Mesenchymal stem cell (in vitro differentiated cells and primary cell): Measurements from ENCODE around the gene SLC30A10.
"Not testable (repeated sequence)": the region's sequence is repeated elsewhere in the genome, so short reads cannot be mapped to it uniquely, and the experiment has no call there.

Source experiments
- DNase-seq: peaks from one replicate; pipeline ENCODE4 v3.0.0-alpha.2; 2013
- H2AFZ ChIP-seq: one replicate; pipeline ENCODE4 v1.6.1; 2013; ENCODE audit warnings: low read depth, mild to moderate bottlenecking, control low read depth, inconsistent platforms, low read length, moderate library complexity
- H2AK5ac ChIP-seq: 2 replicates; pipeline ENCODE4 v1.6.1; 2013; ENCODE audit warnings: low read length, moderate library complexity, mild to moderate bottlenecking, inconsistent platforms; ENCODE audit not compliant: severe bottlenecking
- H2BK120ac ChIP-seq: one replicate; pipeline ENCODE4 v1.6.1; 2013; ENCODE audit warnings: low read depth, mild to moderate bottlenecking, inconsistent platforms, low read length, moderate library complexity
- H2BK12ac ChIP-seq, 2 experiments: one replicate each; pipeline ENCODE4 v1.6.1; 2013; ENCODE audit warnings: inconsistent platforms in 2 of 2, low read length in 2 of 2, mild to moderate bottlenecking in 2 of 2, moderate library complexity in 2 of 2, control low read depth in 1 of 2
- H2BK15ac ChIP-seq: one replicate; pipeline ENCODE4 v1.6.1; 2013; ENCODE audit warnings: mild to moderate bottlenecking, low read depth, inconsistent platforms; ENCODE audit not compliant: poor library complexity, severe bottlenecking
- H2BK5ac ChIP-seq: 2 replicates; pipeline ENCODE4 v1.6.1; 2013; ENCODE audit warnings: low read depth, mild to moderate bottlenecking, low read length, control low read depth, inconsistent platforms; ENCODE audit not compliant: poor library complexity, severe bottlenecking
- H3K14ac ChIP-seq, 2 experiments: one replicate each; pipeline ENCODE4 v1.6.1; 2013; ENCODE audit warnings: inconsistent platforms in 2 of 2, low read length in 2 of 2, control low read depth in 1 of 2, mild to moderate bottlenecking in 1 of 2, moderate library complexity in 1 of 2
- H3K18ac ChIP-seq, 2 experiments: one replicate each; pipeline ENCODE4 v1.6.1; 2013; ENCODE audit warnings: inconsistent platforms in 2 of 2, low read length in 2 of 2, control low read depth in 1 of 2, low read depth in 1 of 2, mild to moderate bottlenecking in 1 of 2
- H3K23ac ChIP-seq, 2 experiments: one replicate each; pipeline ENCODE4 v1.6.1; 2013; ENCODE audit warnings: inconsistent platforms in 2 of 2, low read length in 2 of 2, mild to moderate bottlenecking in 2 of 2, moderate library complexity in 2 of 2, control low read depth in 1 of 2
- H3K27ac ChIP-seq: 2 replicates; pipeline ENCODE4 v1.5.1; 2013; ENCODE audit warnings: mild to moderate bottlenecking, moderate library complexity, low read length, control low read depth, inconsistent platforms; ENCODE audit not compliant: poor library complexity, severe bottlenecking
- H3K27me3 ChIP-seq, 2 experiments: 2 replicates each; pipeline versions ENCODE4 v1.6.1 to v1.7.0; 2013; ENCODE audit warnings: low read length in 2 of 2, mild to moderate bottlenecking in 2 of 2, moderate library complexity in 2 of 2, control low read depth in 1 of 2, inconsistent platforms in 1 of 2; ENCODE audit not compliant: control insufficient read depth in 1 of 2, insufficient read depth in 1 of 2
- H3K36me3 ChIP-seq, 2 experiments: 2 replicates each; pipeline versions ENCODE4 v1.6.1 to v1.7.0; 2013; ENCODE audit warnings: low read length in 2 of 2, control low read depth in 1 of 2, inconsistent platforms in 1 of 2, low read depth in 1 of 2, mild to moderate bottlenecking in 1 of 2; ENCODE audit not compliant: insufficient read depth in 2 of 2, control insufficient read depth in 1 of 2
- H3K4ac ChIP-seq, 2 experiments: one replicate each; pipeline ENCODE4 v1.6.1; 2013; ENCODE audit warnings: inconsistent platforms in 2 of 2, low read length in 2 of 2, mild to moderate bottlenecking in 2 of 2, moderate library complexity in 2 of 2, control low read depth in 1 of 2, low read depth in 1 of 2
- H3K4me1 ChIP-seq: 2 replicates; pipeline ENCODE4 v1.6.1; 2013; ENCODE audit warnings: low read depth, low read length, control low read depth; ENCODE audit not compliant: control insufficient read depth, insufficient read depth
- H3K4me2 ChIP-seq: 2 replicates; pipeline ENCODE4 v1.6.1; 2013; ENCODE audit warnings: low read length, mild to moderate bottlenecking, inconsistent platforms; ENCODE audit not compliant: poor library complexity, severe bottlenecking
- H3K4me3 ChIP-seq, 2 experiments: 2 replicates each; pipeline versions ENCODE4 v1.5.1 to v1.7.0; 2013; ENCODE audit warnings: low read length in 2 of 2, mild to moderate bottlenecking in 2 of 2, control low read depth in 1 of 2, low read depth in 1 of 2; ENCODE audit not compliant: insufficient read depth in 1 of 2
- H3K79me1 ChIP-seq: replicated peaks from 2 replicates; pipeline ENCODE4 v1.6.1; 2013; ENCODE audit warnings: mild to moderate bottlenecking, control low read depth, low read length, inconsistent platforms; ENCODE audit not compliant: poor library complexity, severe bottlenecking
- H3K9ac ChIP-seq: 2 replicates; pipeline ENCODE4 v1.7.0; 2013; ENCODE audit warnings: mild to moderate bottlenecking, low read length, moderate library complexity
- H3K9me3 ChIP-seq: 2 replicates; pipeline ENCODE4 v1.7.0; 2013; ENCODE audit warnings: mild to moderate bottlenecking, low read length; ENCODE audit not compliant: control insufficient read depth
- H4K8ac ChIP-seq: one replicate; pipeline ENCODE4 v1.6.1; 2013; ENCODE audit warnings: inconsistent platforms, mild to moderate bottlenecking, low read length, moderate library complexity
- H4K91ac ChIP-seq: one replicate; pipeline ENCODE4 v1.6.1; 2013; ENCODE audit warnings: mild to moderate bottlenecking, low read length, inconsistent platforms
- WGBS: methylation state at CpG from one replicate; pipeline ENCODE4 v1.1.7; 2013; ENCODE audit warnings: mixed read lengths; 5-methylcytosine and 5-hydroxymethylcytosine counted together

SLC30A10 gene

DNA sequence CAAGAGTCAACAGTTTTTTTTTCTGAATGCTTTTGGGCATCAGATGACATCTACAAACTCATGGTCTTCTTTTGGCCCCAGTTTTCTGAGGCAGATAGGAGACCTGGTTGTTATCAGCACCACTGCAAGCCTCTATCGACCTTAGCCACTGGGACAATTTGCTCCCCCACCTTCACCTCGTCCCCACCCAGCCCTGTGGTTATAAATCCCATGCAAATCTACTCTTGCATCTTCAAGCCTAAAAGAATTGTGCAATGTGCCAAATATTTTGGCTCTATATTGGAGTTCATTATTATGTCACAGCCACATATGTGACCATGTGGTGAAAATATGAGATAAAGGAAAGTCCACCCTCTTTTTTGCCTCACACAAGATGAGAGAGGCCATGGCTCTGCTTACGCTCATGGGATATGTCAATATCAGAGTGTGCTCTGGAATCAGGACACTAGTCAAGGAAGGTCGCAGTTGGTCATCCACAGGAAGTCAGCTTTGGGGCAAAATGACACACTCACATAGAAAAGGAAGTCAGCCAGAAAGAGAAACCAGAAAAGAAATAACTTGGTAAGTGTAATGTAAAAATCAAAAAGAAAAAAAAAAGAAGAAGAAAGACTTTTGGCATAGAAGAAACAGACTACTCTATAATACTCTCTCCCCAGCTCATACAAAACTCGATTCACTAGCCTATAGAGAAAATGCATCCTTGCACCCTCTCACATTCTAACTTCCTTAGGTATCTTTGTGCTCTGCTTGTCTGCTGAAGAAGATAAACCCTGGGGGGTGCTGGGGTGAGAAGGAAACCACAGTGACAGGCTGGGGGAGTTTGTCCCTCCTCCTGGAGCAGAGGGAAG is 21.2 kb downstream of the SLC30A10 start:
- no peaks in the 10 kb centered on the region for H3K36me3 ChIP-seq
- 80% methylated on average over 4 of the region's 5 CpGs for WGBS
- DNase-seq, result no peak
- H3K27ac ChIP-seq, result no peak overlapping the region
- no peak overlapping the region for H2AFZ ChIP-seq
- H2BK120ac ChIP-seq, result no peak overlapping the region
- no peak overlapping the region for H3K4ac ChIP-seq
- no peak overlapping the region for H3K23ac ChIP-seq
- no peak overlapping the region for H4K91ac ChIP-seq
- no peaks in the 10 kb centered on the region for H3K9me3 ChIP-seq
- H4K8ac ChIP-seq, result no peak overlapping the region
- H3K9ac ChIP-seq, result no peak overlapping the region
- no peak overlapping the region for H3K14ac ChIP-seq
- H2BK15ac ChIP-seq, result no peak overlapping the region
- no peak overlapping the region for H2BK5ac ChIP-seq
- H2BK12ac ChIP-seq, result no peak overlapping the region
- no peak overlapping the region for H3K4me2 ChIP-seq
- no peaks in the 10 kb centered on the region for H3K79me1 ChIP-seq
- no peak overlapping the region for H3K4me3 ChIP-seq
- H3K4me1 ChIP-seq, result no peaks in the 10 kb centered on the region
- H3K18ac ChIP-seq, result no peak overlapping the region
- H2AK5ac ChIP-seq, result no peak overlapping the region
- peaks cover 0 to 29% of the 10 kb centered on the region in 2 experiments for H3K27me3 ChIP-seq

DNA sequence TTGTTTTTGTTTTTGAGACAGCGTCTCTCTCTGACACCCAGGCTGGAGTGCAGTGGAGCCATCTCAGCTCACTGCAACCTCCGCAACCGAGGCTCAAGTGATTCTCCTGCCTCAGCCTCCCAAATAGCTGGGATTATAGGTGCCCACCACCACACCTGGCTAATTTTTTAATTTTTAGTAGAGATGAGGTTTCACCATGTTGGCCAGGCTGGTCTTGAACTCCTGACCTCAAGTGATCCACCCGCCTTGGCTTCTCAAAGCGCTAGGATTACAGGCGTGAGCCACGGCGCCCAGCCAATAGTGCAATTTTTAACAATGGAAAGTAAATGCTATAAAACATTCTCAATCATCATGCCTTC is 21.8 kb downstream of the SLC30A10 start:
- not testable (repeated sequence) for H2AK5ac ChIP-seq, H4K8ac ChIP-seq, H3K4me1 ChIP-seq, H3K18ac ChIP-seq, H3K9me3 ChIP-seq, H3K4me2 ChIP-seq, H4K91ac ChIP-seq, H2BK15ac ChIP-seq, H3K23ac ChIP-seq, DNase-seq, H3K36me3 ChIP-seq, H3K27ac ChIP-seq, H2AFZ ChIP-seq, H3K4ac ChIP-seq, H2BK12ac ChIP-seq, H3K79me1 ChIP-seq, H2BK120ac ChIP-seq, H2BK5ac ChIP-seq, H3K14ac ChIP-seq, H3K9ac ChIP-seq, H3K4me3 ChIP-seq
- peaks cover 0 to 29% of the 10 kb centered on the region in 2 experiments for H3K27me3 ChIP-seq
- WGBS, result 94% methylated on average over 8 of the region's 8 CpGs

DNA sequence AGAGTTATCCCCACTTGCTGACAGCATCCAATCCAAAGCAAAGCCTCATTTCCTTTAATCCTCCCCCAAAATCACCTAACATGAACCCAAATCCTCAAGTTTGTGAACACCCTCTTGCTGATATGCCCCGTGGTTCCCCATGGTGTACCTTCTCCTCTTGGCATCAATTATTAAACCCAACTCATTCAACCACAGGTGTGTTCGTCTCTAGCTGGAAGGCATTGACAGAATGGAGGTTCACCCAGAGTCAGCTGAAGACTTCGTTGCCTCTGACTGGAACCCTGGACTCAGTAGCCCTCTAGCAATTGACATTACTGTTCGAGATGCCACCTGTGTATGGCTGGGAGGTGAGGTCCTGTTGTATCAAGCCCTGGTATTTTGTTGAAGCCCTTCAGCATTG is 22.8 kb downstream of the SLC30A10 start:
- H3K18ac ChIP-seq, result no peak overlapping the region
- H2AK5ac ChIP-seq, result no peak overlapping the region
- H3K4me3 ChIP-seq, result no peak overlapping the region
- no peak overlapping the region for H4K91ac ChIP-seq
- H3K4me2 ChIP-seq, result no peak overlapping the region
- H3K14ac ChIP-seq, result no peak overlapping the region
- no peak overlapping the region for H2BK15ac ChIP-seq
- H2BK12ac ChIP-seq, result no peak overlapping the region
- no peak overlapping the region for H3K9ac ChIP-seq
- H3K4ac ChIP-seq, result no peak overlapping the region
- no peak overlapping the region for H4K8ac ChIP-seq
- H2AFZ ChIP-seq, result no peak overlapping the region
- H3K36me3 ChIP-seq, result no peaks in the 10 kb centered on the region
- H3K27me3 ChIP-seq, result peaks cover 0 to 29% of the 10 kb centered on the region in 2 experiments
- no peaks in the 10 kb centered on the region for H3K79me1 ChIP-seq
- no peak overlapping the region for H3K27ac ChIP-seq
- H2BK5ac ChIP-seq, result no peak overlapping the region
- no peak overlapping the region for H3K23ac ChIP-seq
- WGBS, result 76% methylated on average over 4 of the region's 4 CpGs
- DNase-seq, result no peak
- no peaks in the 10 kb centered on the region for H3K9me3 ChIP-seq
- no peaks in the 10 kb centered on the region for H3K4me1 ChIP-seq
- no peak overlapping the region for H2BK120ac ChIP-seq

DNA sequence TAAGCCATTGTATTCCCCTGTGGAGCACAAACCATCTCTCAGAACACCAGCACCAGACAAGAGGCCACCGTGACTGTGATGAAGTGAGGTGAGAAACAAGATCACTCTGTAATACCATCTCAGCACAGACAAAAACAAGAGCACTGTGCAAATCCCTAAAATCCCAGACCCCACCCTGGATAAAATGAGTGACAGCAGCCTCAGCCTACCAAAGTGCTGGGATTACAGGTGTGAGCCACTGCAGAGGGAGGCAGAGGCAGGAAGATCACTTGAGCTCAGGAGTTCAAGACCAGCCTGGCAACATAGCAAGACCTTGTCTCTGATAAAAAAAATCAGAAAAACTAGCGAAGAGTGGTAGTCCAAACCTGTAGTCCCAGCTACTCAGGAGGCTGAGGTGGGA is 23.4 kb downstream of the SLC30A10 start:
- Histone ChIP-seq H2AFZ (no peak overlapping the region), H3K4me3 (no peak overlapping the region), H3K4me2 (no peak overlapping the region), H3K9ac (no peak overlapping the region), H3K4me1 (no peaks in the 10 kb centered on the region), H3K36me3 (no peaks in the 10 kb centered on the region), H3K79me1 (no peaks in the 10 kb centered on the region), H3K4ac (no peak overlapping the region), H3K14ac (no peak overlapping the region), H3K27me3 (peaks cover 0 to 29% of the 10 kb centered on the region in 2 experiments), H2BK5ac (no peak overlapping the region), H2BK15ac (no peak overlapping the region), H4K91ac (no peak overlapping the region), H3K27ac (no peak overlapping the region), H3K23ac (no peak overlapping the region), H2AK5ac (no peak overlapping the region), H2BK120ac (no peak overlapping the region), H2BK12ac (no peak overlapping the region), H4K8ac (no peak overlapping the region), H3K9me3 (no peaks in the 10 kb centered on the region), H3K18ac (no peak overlapping the region)
- WGBS, result 71% methylated on average over 1 of the region's 2 CpGs
- no peak for DNase-seq
